Spinal cord (tissue), 10 donors: ENCODE measurements around the gene FER1L5. TPM values are rescaled to one million over a fixed set of nuclear protein-coding genes. Genes with fewer than 3 reads are reported as not detected.

Source experiments
- DNase-seq, 6 donors: peaks; one replicate each; pipeline versions ENCODE4 v3.0.0 to v3.0.0-alpha.2; 2013 to 2015; ENCODE audit warnings: low spot score in 6 of 6, low read depth in 4 of 6
- H3K27ac ChIP-seq: one replicate; pipeline ENCODE4 v1.5.1; 2013; ENCODE audit warnings: low read depth, low read length, control low read depth
- H3K27me3 ChIP-seq: one replicate; pipeline ENCODE4 v1.6.1; 2013; ENCODE audit warnings: low read length; ENCODE audit not compliant: control insufficient read depth, insufficient read depth
- H3K36me3 ChIP-seq: one replicate; pipeline ENCODE4 v1.6.1; 2013; ENCODE audit warnings: low read length; ENCODE audit not compliant: control insufficient read depth, insufficient read depth
- H3K4me1 ChIP-seq: one replicate; pipeline ENCODE4 v1.6.1; 2013; ENCODE audit warnings: low read length; ENCODE audit not compliant: control insufficient read depth, insufficient read depth
- H3K4me3 ChIP-seq: one replicate; pipeline ENCODE4 v1.5.1; 2013; ENCODE audit warnings: low read depth, low read length, control low read depth
- H3K9me3 ChIP-seq: one replicate; pipeline ENCODE4 v1.6.1; 2013; ENCODE audit warnings: low read length; ENCODE audit not compliant: control insufficient read depth, insufficient read depth
- WGBS: methylation state at CpG from one replicate; pipeline ENCODE4 v1.1.5; 2013; ENCODE audit warnings: missing lambda C conversion rate; ENCODE audit not compliant: insufficient coverage; 5-methylcytosine and 5-hydroxymethylcytosine counted together
- long read RNA-seq, 4 donors: transcript quantifications; one replicate each; lab custom pipeline, GENCODE V29; 2026
- polyA plus RNA-seq, 2 donors: library from polyadenylated mRNA; unstranded; fragments of 120-200 nt; gene quantifications; one replicate each; pipeline ENCODE4 v1.2.1, GENCODE V29; 2013; ENCODE audit not compliant: insufficient read length in 2 of 2
- total RNA-seq, 2 donors: library from RNA; depleted of rRNA in 1 of 2; stranded (reverse); fragments of 120-200 nt in 1 of 2; fragments of >200 nt in 1 of 2; gene quantifications; one replicate each; pipeline versions ENCODE4 v1.2.3 to v1.2.4, GENCODE V29; 2013 to 2014
- donor health status: healthy.

The FER1L5 gene
- total RNA-seq (under 1 TPM; 0.30 to 0.66 TPM), polyA plus RNA-seq (under 1 TPM; 0.27 to 0.57 TPM)
- long read RNA-seq, donor 1, result 0 reads
- long read RNA-seq, donor 2, result 0 reads
- long read RNA-seq, donor 3, result 0 reads
- long read RNA-seq, donor 4, result 0 reads

DNA sequence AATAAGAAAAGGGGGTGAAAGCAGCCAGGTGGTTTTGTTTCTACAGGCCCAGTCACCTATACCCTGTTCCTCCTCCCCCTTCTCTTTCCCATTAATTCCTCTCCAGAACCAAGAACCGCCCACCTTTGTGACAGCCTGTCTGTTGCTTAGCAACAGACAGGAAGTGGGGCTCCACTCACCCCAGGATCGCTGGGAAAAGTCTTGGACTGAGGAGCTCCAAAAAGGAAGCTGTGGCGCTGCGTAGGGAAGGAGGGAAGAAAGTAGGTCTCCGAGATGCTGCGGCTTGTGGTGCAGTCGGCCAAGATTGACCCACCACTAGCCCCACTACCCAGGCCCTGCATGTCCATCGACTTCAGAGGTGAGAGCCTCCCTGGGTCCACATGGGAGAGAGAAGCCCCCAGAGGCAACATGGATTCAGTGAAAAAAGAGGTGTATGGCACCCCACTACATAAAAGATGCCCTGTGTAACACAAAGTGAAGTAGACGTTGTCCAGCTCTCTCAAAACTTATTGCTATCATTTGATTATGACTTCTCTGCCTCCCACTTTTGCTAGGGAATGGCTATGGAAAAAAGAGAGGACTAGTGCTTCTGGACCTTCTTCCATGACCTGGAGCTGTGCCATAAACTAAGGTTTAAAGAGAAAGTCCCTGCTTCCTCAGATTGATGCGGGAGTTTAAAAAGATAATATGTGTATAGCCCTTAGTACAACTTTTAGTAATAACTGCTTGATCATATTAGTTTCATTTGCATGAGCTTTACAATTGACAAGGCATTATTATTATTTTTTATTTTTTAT, at the start of gene FER1L5:
TSS of gene FER1L5 (plus strand) at position 201 of the 797 bp plus-strand sequence. CDS start at position 274, 73 bp downstream.
- H3K36me3 ChIP-seq, result no peaks in the 10 kb centered on the region
- H3K4me3 ChIP-seq, result peak within 1 kb of the TSS; percentile 38
- peaks cover 7% of the 10 kb centered on the region for H3K4me1 ChIP-seq
- 0% methylated on average over 2 of the region's 10 CpGs for WGBS
- DNase-seq, result peak; percentile 44 to 95 (median 64)
- H3K27me3 ChIP-seq, result no peaks in the 10 kb centered on the region
- no peaks in the 10 kb centered on the region for H3K9me3 ChIP-seq
- peak within 1 kb of the TSS; percentile 58 for H3K27ac ChIP-seq

DNA sequence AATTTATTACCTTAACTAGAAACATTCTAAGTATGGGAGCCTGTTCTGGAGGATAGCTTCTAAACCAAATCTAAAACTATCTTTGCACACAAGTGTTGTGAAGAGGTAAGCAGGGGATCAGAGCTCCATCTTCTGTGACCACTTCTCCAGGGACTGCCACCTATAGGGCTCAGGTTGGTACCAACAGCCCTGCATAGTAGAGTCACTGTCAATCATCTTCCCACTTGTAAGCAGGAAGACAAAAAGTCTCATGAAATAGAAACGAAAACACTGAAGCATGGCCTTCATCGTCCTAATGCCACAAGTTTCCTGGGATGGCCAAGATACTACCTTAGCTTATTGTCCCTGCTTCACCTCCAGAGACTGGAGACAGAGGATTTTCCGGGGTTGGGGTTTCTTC, 48.3 kb upstream of the FER1L5 start:
- Histone ChIP-seq H3K4me1 (no peaks in the 10 kb centered on the region), H3K9me3 (no peaks in the 10 kb centered on the region), H3K27ac (no peak overlapping the region), H3K36me3 (peaks cover 38% of the 10 kb centered on the region), H3K27me3 (no peaks in the 10 kb centered on the region), H3K4me3 (no peak overlapping the region)
- 100% methylated on average over 2 of the region's 3 CpGs for WGBS
- DNase-seq, result no peak

DNA sequence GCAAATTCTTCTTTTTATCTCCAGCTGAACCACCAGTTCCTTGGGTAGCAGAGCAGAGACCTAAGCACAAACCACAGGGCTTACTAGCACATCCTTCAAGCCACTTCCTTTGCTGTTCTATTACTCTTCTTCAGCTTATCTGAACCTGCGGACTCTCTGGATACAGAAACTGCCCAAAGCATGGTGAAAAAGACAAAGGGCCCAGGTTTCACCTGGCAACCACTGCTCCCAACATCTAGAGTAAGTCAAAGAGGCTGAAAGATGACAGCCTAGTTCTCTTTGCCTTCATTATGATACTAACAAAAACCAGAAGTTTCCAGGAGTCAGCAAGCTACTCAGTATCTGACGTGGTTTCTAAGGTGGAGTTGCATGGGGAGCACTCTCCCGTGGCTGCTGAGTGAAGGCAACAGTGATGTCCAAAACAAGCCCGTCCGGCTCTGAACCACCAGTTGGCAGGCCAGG, 47.8 kb upstream of the FER1L5 start:
- peaks cover 38% of the 10 kb centered on the region for H3K36me3 ChIP-seq

DNA sequence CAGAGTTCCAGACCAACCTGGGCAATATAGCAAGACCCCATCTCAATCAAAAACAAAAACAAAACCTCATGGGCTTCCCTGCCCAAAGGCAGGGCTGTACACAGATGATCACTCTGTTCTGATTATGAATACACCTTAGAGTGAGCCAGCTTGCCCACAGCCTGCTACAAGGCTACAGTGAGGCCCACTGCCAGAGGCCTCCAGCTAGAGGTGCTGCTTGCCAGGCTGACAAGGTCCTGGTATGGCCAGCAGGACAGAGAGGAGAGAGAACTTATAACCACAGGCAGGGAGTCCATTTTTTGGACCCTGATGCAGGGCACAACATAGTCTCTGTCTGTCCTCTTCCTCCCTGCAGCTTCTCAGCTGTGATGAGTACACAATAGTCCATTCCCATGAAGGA, 46.0 kb upstream of the FER1L5 start:
- DNase-seq, result no peak
- no peak overlapping the region for H3K27ac ChIP-seq
- peaks cover 48% of the 10 kb centered on the region for H3K36me3 ChIP-seq
- H3K4me3 ChIP-seq, result no peak overlapping the region
- H3K27me3 ChIP-seq, result no peaks in the 10 kb centered on the region
- no peaks in the 10 kb centered on the region for H3K4me1 ChIP-seq
- no peaks in the 10 kb centered on the region for H3K9me3 ChIP-seq

More for the DNA sequence above, 47.8 kb upstream of the FER1L5 start:
- no peak overlapping the region for H3K4me3 ChIP-seq
- DNase-seq, result no peak
- H3K4me1 ChIP-seq, result no peaks in the 10 kb centered on the region
- no peak overlapping the region for H3K27ac ChIP-seq
- no peaks in the 10 kb centered on the region for H3K9me3 ChIP-seq
- no peaks in the 10 kb centered on the region for H3K27me3 ChIP-seq
- 96% methylated on average over 5 of the region's 5 CpGs for WGBS

DNA sequence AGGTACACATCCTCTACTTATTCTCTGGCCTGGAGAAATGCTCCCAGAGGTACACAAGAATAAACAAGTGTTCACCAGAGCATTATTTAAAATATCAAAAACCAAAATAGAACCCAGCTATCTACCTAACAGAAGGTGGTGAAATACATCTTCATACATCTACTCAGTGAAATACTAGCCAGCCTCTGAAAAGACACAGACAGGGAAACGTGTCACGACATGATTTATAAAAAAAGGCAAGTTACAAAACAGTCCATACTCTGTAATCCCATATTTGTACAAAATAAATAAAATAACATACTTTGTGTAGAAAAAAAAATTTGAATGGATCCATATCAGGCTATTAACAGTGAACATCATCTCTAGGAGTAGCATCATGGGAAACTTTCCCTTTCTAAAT, 42.6 kb upstream of the FER1L5 start:
- Histone ChIP-seq H3K4me1 (no peaks in the 10 kb centered on the region), H3K4me3 (no peak overlapping the region), H3K9me3 (no peaks in the 10 kb centered on the region), H3K27ac (no peak overlapping the region), H3K36me3 (peaks cover 60% of the 10 kb centered on the region), H3K27me3 (no peaks in the 10 kb centered on the region)
- DNase-seq, result no peak
- no CpG with 5 or more reads among the region's 2 CpGs for WGBS

DNA sequence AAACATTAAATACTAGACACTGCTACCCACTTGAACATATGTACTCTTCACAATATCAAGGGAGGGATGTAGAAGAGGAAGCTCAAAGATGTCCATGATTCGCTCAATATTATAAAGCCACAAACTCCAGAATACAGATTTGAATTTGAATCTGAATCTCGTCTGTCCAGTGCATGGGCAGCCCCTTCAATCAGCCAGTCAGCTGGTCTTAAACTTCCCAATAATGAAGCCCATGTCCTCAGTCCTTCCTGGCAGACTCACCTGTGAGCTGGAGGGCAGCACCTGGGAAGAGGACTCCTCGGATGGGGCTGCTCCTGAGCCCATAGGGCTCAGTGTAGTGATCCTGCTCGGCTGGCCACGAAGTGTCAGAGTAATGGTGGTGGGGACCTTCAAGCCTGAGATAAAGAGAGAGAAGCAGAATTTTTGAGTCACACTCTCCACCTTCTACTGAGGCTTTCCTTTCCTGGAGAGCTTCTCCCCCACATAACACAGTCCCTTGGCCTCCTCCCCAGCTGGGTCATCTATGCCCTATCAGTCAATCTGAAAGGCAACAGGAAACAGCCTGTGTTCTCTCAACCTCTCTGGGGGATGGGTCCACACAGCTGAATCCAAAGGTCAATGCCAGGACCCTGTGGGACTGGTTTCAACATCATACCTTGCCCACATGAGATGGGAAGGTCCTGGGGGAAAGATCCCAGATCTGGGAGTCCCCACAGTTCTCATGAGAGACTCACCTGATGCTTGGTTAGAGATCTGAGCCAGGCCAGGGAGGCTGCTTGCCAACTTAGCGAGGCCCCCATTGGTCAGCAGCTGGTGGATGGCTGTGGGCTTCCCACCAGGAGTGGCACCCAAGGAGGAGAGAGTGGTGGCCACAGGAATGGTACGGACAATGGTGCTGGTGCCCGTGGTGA, 40.9 kb upstream of the FER1L5 start:
- H3K9me3 ChIP-seq, result no peaks in the 10 kb centered on the region
- WGBS, result 93% methylated on average over 4 of the region's 8 CpGs
- no peak overlapping the region for H3K27ac ChIP-seq
- H3K27me3 ChIP-seq, result no peaks in the 10 kb centered on the region
- peaks cover 62% of the 10 kb centered on the region for H3K36me3 ChIP-seq
- DNase-seq, result no peak
- no peak overlapping the region for H3K4me3 ChIP-seq
- no peaks in the 10 kb centered on the region for H3K4me1 ChIP-seq

DNA sequence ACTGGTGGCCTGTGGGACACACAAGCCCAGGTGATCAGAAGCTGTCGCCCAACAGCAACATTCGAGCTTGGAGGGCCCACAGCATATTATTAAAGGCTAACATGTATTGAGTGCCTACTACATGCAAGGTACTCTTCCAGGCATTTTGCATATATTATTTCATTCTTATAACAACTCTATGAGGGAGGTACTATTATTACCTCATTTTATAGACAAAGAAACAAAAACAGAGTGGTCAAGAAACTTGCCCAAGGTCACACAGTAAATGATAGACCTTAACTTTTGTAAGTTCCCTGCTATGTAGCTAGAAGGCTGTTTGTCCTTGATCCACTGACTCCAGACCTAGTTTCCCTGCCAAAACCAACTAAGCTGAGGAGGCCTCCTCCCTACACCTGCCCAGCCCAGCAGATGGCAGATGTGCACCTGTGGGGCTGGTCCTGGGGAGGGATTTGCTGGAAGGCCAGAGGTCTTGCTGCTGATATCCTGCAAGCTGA, 40.2 kb upstream of the FER1L5 start:
- no peaks in the 10 kb centered on the region for H3K27me3 ChIP-seq
- no peaks in the 10 kb centered on the region for H3K9me3 ChIP-seq
- WGBS, result no CpG with 5 or more reads among the region's 2 CpGs
- no peak overlapping the region for H3K27ac ChIP-seq
- DNase-seq, result no peak
- H3K4me1 ChIP-seq, result no peaks in the 10 kb centered on the region
- H3K36me3 ChIP-seq, result peaks cover 65% of the 10 kb centered on the region
- H3K4me3 ChIP-seq, result no peak overlapping the region

DNA sequence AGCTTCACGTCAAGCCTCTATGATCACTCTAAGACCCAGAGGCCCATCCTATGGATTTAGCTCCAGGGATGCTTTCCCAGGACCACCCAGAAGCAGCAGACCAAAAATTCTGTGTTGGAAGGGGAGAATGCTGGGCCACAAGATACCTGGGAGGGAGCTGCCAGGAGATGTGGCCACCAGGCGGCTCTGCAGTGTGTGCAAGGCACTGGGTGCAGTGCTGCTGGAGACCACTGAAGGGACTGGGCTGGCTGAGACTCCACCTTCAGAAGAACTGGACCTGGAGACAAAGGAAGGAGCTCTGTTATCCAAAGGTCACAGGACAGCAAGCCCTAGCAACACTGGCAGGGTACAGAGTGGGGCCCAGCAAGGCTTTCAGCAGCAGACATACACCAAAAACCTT, 38.5 kb upstream of the FER1L5 start:
- 86% methylated on average over 1 of the region's 2 CpGs for WGBS
- H3K9me3 ChIP-seq, result no peaks in the 10 kb centered on the region
- H3K4me3 ChIP-seq, result no peak overlapping the region
- no peaks in the 10 kb centered on the region for H3K27me3 ChIP-seq
- peaks cover 76% of the 10 kb centered on the region for H3K36me3 ChIP-seq
- H3K27ac ChIP-seq, result no peak overlapping the region
- DNase-seq, result no peak
- no peaks in the 10 kb centered on the region for H3K4me1 ChIP-seq
